Activated CD4-positive, alpha-beta memory T cell treated with anti-CD3 and anti-CD28 coated beads for 36 hours (primary cell): Measurements from ENCODE around the gene TMCC3. TPM values are rescaled to one million over a fixed set of nuclear protein-coding genes. Genes with fewer than 3 reads are reported as not detected.

Source experiments
- CTCF ChIA-PET: fragments of 350-600 bp; sonication (Branson Sonifier 250); formaldehyde crosslinking; loops from one replicate; lab custom pipeline; 2021; ENCODE audit warnings: antibody characterized with exemption, inconsistent platforms; lab: Charles Lee
- POLR2A ChIA-PET: fragments of 350-600 bp; sonication (Branson Sonifier 250); formaldehyde crosslinking; loops from one replicate; lab custom pipeline; 2021; ENCODE audit warnings: antibody characterized with exemption; lab: Charles Lee
- DNase-seq: peaks from one replicate; pipeline ENCODE4 v3.0.0-alpha.2; 2020
- H3K27ac Mint-ChIP-seq: one replicate; pipeline ENCODE4 v1.8.0; 2021; ENCODE audit warnings: mixed read lengths
- H3K27me3 Mint-ChIP-seq: one replicate; pipeline ENCODE4 v1.8.0; 2021; ENCODE audit warnings: mixed read lengths
- H3K36me3 Mint-ChIP-seq: one replicate; pipeline ENCODE4 v1.8.0; 2021; ENCODE audit warnings: mixed read lengths
- H3K4me1 Mint-ChIP-seq: one replicate; pipeline ENCODE4 v1.8.0; 2021; ENCODE audit warnings: low read depth, mixed read lengths
- H3K4me3 Mint-ChIP-seq: one replicate; pipeline ENCODE4 v1.8.0; 2021; ENCODE audit warnings: mild to moderate bottlenecking, mixed read lengths
- H3K9me3 Mint-ChIP-seq: one replicate; pipeline ENCODE4 v1.8.0; 2021; ENCODE audit warnings: mixed read lengths
- intact Hi-C: fragments of 100-400 bp; cut with micrococcal nuclease; formaldehyde crosslinking; loops from one replicate; pipeline ENCODE4 v1.15.1; 2023
- total RNA-seq, 2 experiments: library from RNA; stranded (reverse); gene quantifications; one replicate each; pipeline ENCODE4 v1.2.3, GENCODE V29; 2021

Gene TMCC3
- total RNA-seq, 2 experiments from 2014 or later: 0.36 to 0.43 TPM

DNA sequence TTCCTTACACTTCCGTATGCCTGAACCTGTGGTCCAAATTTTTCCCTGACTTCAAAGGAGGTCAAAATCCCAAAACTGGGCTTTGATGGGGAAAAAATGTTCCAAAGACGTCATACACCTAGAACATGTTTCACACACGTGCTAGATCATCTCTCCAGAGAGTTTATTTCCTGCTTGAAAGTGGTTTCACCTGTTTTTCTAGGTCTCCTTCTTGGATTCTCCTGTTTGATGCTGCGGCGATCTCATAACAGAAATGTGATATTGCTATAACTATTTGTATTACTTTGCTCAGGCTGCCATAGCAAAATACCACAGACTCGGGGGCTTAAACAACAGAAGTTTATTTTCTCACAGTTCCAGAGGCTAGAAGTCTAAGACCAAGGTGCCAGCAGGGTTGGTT is 19.7 kb upstream of the TMCC3 start:
- Mint-ChIP-seq H3K9me3 (no peaks in the 10 kb centered on the region), H3K4me3 (no peak overlapping the region), H3K27ac (no peak overlapping the region), H3K36me3 (no peaks in the 10 kb centered on the region), H3K27me3 (peaks cover 9% of the 10 kb centered on the region), H3K4me1 (no peaks in the 10 kb centered on the region)
- no peak for DNase-seq
- POLR2A ChIA-PET: no interaction called here
- CTCF ChIA-PET: no interaction called here
- intact Hi-C loops: no loop called here

DNA sequence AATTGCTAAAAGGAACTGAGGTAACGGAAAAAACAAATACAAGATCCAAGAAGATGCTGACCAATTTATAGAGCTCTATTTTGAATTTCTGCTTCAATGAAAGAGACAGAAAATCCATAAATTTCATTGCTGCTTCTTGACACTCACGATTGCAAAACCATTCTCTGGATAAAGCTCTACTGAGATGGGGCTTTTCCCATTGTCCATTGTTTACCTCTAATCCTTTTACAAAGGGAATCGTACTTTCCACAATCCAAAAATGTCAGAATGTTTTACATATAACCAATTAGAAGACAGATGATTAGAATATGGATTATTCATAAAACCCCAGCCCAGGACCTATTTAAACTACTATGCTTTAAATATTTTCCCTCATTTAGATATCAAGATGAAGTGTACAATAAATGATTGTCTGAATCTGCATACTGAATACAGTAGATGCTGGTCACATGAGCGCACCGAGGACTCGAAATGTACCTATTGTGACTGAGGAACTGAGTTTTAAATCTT is 16.7 kb upstream of the TMCC3 start:
- Mint-ChIP-seq H3K9me3 (no peaks in the 10 kb centered on the region), H3K27me3 (peaks cover 5% of the 10 kb centered on the region), H3K4me1 (no peaks in the 10 kb centered on the region), H3K36me3 (no peaks in the 10 kb centered on the region), H3K27ac (no peak overlapping the region), H3K4me3 (no peak overlapping the region)
- POLR2A ChIA-PET: no interaction called here
- DNase-seq: no peak
- CTCF ChIA-PET: interaction anchor here (0.9 kb wide), 1 partner anchor 313 kb away, joined by 4 read pairs; no protein-coding TSS in a partner anchor
- intact Hi-C loops: no loop called here

DNA sequence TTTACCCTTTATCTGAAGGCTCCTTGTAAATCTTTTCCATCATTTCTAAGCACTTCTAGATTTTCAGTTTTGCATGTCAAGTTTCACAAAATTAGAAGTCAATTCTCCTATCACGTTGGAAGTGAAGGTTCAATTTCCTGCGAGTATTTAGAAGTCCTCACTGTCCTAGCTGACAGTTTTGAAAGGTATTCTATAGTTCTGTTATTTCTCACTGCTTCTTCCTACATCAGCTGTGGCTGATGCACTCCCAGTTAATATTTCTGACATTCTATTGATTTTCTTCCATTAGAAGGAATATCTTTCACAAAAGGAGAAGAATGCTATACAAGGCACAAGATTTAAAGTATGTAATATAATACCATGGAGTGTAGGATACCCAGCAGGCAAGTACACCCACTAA is 15.8 kb upstream of the TMCC3 start:
- H3K9me3 Mint-ChIP-seq: no peaks in the 10 kb centered on the region
- intact Hi-C loops: no loop called here
- DNase-seq: no peak

DNA sequence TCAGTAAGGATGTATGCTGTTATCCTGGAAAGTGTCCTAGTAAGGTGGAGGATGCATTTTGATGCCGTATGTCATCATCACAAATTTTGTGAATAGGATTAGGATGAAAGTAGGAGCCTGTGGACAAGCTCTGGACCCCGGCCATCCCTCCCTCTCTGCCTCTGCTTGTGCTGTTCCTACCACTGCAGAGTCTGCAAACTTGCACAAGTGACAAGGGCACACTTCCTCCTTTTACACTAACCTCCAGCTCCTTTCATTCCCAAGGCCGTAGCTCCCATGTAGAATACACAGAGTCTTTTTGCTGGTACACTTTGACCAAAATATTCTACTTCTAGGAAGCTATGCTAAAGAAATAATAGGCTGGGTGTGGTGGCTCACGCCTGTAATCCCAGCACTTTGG is 13.3 kb upstream of the TMCC3 start:
- Mint-ChIP-seq H3K4me3 (no peak overlapping the region), H3K27me3 (peaks cover 12% of the 10 kb centered on the region), H3K36me3 (no peaks in the 10 kb centered on the region), H3K9me3 (no peaks in the 10 kb centered on the region), H3K4me1 (no peaks in the 10 kb centered on the region), H3K27ac (no peak overlapping the region)
- DNase-seq: no peak
- intact Hi-C loops: no loop called here
- ChIA-PET CTCF (no interaction called here), POLR2A (no interaction called here)

More for the DNA sequence above, 15.8 kb upstream of the TMCC3 start:
- Mint-ChIP-seq H3K27me3 (peaks cover 7% of the 10 kb centered on the region), H3K4me3 (no peak overlapping the region), H3K27ac (no peak overlapping the region), H3K4me1 (no peaks in the 10 kb centered on the region), H3K36me3 (no peaks in the 10 kb centered on the region)
- CTCF ChIA-PET: no interaction called here
- POLR2A ChIA-PET: no interaction called here

DNA sequence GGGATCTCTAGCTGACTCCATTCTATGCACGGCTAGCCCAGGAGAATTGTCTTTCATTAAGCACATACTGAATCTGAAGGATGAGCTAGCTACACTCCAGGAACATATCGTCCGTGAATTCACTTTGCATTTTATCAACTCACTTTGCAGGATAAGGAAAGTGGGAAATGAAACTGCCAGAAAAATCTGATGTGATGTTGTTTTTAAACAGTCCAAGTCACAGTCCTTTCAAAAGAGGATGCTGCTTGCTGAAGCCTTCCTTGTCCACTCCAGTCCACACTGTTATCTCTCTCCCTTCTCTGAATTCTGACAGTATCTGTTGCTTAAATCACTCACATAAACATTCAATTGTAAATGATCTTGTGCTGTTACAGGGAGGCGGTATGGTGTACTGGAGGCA is 12.7 kb upstream of the TMCC3 start:
- no peaks in the 10 kb centered on the region for H3K36me3 Mint-ChIP-seq
- no peak overlapping the region for H3K27ac Mint-ChIP-seq
- H3K27me3 Mint-ChIP-seq: peaks cover 14% of the 10 kb centered on the region
- CTCF ChIA-PET: no interaction called here
- H3K4me3 Mint-ChIP-seq: no peak overlapping the region
- no peaks in the 10 kb centered on the region for H3K4me1 Mint-ChIP-seq
- H3K9me3 Mint-ChIP-seq: no peaks in the 10 kb centered on the region
- intact Hi-C loops: no loop called here
- POLR2A ChIA-PET: no interaction called here
- no peak for DNase-seq

DNA sequence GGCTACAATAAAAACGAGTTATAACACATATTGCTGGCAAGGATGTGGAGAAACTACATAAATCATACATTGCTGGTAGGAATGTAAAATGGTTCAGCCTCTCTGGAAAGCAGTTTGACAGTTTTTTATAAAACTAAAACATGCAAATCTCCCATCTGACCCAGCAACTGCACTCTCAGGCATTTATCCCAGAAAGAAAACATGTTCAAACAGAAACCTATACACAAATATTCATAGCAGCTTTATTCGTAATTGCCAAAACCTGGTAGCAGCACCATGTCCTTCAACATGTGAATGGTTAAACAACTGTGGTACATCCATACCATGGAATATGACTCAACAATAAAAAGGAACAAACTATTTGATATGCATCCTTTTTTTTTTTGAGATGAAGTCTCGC is 10.1 kb upstream of the TMCC3 start:
- Mint-ChIP-seq H3K9me3 (no peaks in the 10 kb centered on the region), H3K4me3 (no peak overlapping the region), H3K27me3 (peaks cover 17% of the 10 kb centered on the region), H3K27ac (no peak overlapping the region), H3K36me3 (no peaks in the 10 kb centered on the region), H3K4me1 (no peaks in the 10 kb centered on the region)
- no peak for DNase-seq
- ChIA-PET CTCF (no interaction called here), POLR2A (no interaction called here)
- intact Hi-C loops: no loop called here

DNA sequence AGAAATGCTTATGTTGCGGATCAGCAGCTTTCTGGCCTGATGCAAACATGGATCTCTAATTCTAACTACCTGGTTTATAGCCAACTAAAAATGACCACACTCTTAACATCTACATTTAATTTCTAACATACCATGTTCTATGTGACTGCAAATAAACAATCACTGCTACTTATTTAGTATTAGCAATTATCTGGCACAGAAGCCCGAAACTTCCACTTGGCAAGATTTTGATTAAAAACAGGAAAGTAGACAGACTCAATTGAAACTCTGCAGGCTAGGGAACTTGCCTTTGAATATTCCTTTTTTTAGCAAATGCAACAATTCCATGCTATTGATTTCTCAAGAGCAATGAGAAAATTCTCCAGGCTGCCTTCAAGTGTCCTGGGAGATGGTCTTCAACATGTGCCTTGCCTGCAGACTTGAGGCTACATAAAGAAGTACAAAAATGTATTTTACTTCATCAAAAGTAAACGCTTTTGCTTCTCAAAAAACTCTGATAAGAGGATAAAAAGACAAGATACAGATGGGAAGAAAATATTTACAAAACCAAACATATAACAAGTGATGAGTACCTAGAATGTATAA is 9.1 kb upstream of the TMCC3 start:
- H3K9me3 Mint-ChIP-seq: no peaks in the 10 kb centered on the region
- POLR2A ChIA-PET: no interaction called here
- no peaks in the 10 kb centered on the region for H3K36me3 Mint-ChIP-seq
- no peaks in the 10 kb centered on the region for H3K4me1 Mint-ChIP-seq
- intact Hi-C loops: no loop called here
- peaks cover 15% of the 10 kb centered on the region for H3K27me3 Mint-ChIP-seq
- H3K4me3 Mint-ChIP-seq: no peak overlapping the region
- no peak for DNase-seq
- no peak overlapping the region for H3K27ac Mint-ChIP-seq
- CTCF ChIA-PET: no interaction called here

DNA sequence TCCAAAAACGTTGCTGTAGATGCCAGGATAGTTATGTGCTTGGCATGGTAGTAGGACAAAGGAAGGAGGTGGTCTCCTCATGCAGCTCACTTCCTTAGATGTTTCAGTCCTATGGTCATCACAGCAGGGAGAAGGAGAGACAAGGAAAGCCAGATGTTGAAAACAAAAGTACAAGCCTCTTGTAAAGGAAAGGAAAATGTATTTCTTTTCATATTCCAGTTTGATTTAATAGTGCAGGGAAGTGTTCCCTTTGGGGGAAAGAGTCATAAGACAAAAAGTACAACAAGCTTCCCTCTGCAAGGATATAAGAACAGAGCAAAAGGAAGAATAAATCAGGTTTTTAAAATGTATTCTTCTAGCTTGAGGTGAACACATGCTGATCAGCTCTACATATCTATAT is 8.6 kb upstream of the TMCC3 start:
- intact Hi-C loops: no loop called here
- Mint-ChIP-seq H3K36me3 (no peaks in the 10 kb centered on the region), H3K4me3 (no peak overlapping the region), H3K9me3 (no peaks in the 10 kb centered on the region), H3K4me1 (no peaks in the 10 kb centered on the region), H3K27ac (no peak overlapping the region), H3K27me3 (peaks cover 15% of the 10 kb centered on the region)
- no peak for DNase-seq
- CTCF ChIA-PET: no interaction called here
- POLR2A ChIA-PET: no interaction called here

DNA sequence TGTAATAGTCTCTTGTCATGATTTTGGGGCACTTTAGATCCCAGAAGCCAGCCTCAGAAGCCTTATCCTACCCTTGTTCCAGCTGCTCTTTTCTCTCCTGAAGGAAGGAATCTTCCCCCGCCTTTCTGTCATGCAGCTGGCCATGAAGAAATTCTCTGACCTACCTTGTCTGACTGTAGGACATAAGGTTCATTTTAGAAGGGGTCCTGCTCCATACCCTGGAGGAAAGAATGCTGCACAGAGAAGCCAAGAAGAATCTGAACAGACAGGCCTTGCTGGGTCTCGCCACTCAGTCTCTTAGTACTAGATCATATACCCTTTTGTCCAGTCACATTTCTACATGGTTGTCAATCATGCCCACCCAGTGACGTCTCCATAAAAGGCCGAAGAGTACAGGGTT is 6.2 kb upstream of the TMCC3 start:
- no peaks in the 10 kb centered on the region for H3K36me3 Mint-ChIP-seq
- no peak overlapping the region for H3K4me3 Mint-ChIP-seq
- H3K4me1 Mint-ChIP-seq: no peaks in the 10 kb centered on the region
- intact Hi-C loops: no loop called here
- no peaks in the 10 kb centered on the region for H3K9me3 Mint-ChIP-seq
- H3K27me3 Mint-ChIP-seq: peaks cover 23% of the 10 kb centered on the region
- ChIA-PET CTCF (no interaction called here), POLR2A (no interaction called here)
- no peak for DNase-seq
- H3K27ac Mint-ChIP-seq: no peak overlapping the region

DNA sequence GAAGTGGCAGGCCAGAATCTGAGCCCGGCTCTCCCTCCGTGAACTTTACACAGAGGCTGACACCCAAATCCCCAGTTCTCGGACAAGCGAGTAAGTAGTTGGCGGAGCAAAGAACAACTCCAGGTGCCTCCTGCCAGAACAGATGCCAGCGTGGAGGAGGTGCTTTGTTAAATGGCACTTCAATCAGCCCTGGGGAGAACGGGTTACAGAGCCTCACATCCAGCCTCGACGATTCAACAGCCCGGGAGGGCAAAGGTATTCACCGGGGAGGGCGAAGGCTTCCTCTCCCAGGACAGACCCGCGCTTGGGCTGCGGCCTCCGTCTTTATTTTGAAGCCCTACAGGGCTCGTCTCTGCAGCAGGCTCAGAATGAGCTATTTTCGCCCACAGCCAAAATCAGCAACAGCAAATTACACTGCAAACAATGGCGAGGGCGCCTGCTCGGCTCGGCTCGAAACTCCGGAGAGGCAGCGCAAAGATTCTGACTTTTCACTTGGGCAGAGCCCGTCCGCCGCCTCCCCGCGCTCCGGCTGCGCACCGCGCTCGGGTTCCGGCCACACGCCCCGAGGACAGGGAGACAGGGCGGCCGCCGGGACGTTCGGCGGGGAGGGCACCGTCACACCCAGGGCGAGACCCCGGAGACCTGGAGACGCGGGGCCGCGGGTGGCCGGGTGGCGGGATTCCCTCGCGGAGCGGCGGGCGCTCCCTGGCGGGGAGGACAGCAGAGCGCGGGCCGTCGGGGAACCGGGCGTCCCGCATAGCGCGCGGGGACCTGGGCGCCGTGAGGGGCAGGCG is 811 bp downstream of the TMCC3 start:
- no peak overlapping the region for H3K27ac Mint-ChIP-seq
- CTCF ChIA-PET: no interaction called here
- peaks cover 56% of the 10 kb centered on the region for H3K27me3 Mint-ChIP-seq
- H3K9me3 Mint-ChIP-seq: no peaks in the 10 kb centered on the region
- H3K36me3 Mint-ChIP-seq: no peaks in the 10 kb centered on the region
- POLR2A ChIA-PET: no interaction called here
- H3K4me1 Mint-ChIP-seq: peaks cover 13% of the 10 kb centered on the region
- intact Hi-C loops: loop anchor here (2.0 to 10.0 kb wide), 3 partner anchors 47 to 495 kb away; no protein-coding TSS in a partner anchor
- DNase-seq: peak; percentile 29
- H3K4me3 Mint-ChIP-seq: peak overlapping the region; percentile 65

DNA sequence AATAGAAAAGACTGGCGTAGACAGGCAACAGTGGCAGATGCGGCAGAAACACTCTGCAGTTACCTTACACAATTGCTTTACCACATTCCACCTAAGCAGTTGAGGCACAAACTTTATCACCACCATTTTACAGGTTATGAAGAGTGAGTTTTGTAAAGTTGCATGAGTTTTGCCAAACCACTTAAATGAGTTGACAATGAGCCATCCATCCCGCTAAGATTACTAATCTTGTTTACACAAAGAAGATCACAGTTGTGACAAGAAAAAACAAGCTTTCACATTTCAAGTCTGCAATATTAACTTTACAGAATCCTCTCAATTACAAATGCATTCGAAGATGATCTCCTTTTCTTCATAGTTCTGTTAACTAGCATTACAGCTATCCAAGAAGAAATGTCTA is 1.8 kb downstream of the TMCC3 start:
- ChIA-PET CTCF (no interaction called here), POLR2A (no interaction called here)
- H3K27ac Mint-ChIP-seq: no peak overlapping the region

DNA sequence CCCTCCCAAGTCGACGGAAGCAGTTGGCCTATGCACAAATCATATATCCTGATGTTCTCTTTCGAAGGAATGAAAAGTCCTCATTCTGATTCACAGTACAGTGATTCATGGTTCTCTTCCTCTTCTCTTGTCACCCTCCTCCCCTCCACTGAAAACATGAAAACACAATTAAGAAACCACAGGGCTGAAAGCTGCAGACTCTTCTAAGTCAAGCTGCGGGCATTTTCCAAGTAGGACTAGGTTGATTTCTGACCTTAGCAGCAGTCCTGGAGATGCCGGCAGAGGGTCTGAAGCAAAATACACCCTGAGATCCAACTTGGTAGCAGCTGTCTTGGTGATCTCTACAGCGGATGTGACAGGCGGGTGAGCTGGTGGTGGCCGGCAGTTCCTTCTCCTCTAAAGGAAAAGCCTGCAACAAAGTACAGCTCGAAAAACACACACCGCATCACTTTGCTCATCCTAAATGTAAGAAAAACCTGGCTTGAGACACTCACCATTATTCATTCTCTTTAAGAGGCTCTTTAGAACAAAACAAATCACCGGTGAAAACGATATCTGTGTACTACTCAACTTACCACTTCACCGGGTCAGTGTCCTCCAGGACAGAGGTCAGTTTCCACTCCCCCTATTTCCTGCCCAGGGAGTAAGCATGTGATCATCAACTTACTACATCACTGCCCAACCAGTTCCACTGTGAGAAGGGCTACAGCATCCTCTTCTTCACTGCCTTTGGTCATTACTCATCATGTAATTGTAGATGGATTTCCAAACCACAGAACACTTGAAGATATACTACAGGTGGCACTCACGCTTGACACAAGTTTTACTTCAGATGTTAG is 6.0 kb downstream of the TMCC3 start:
- Mint-ChIP-seq H3K36me3 (no peaks in the 10 kb centered on the region), H3K27ac (peak overlapping the region; percentile 65), H3K27me3 (peaks cover 48% of the 10 kb centered on the region), H3K9me3 (no peaks in the 10 kb centered on the region), H3K4me3 (no peak overlapping the region), H3K4me1 (peaks cover 37% of the 10 kb centered on the region)
- ChIA-PET CTCF (interaction anchor here (1.5 kb wide), 1 partner anchor 41 kb away, joined by 5 read pairs; no protein-coding TSS in a partner anchor), POLR2A (interaction anchor here (0.8 kb wide), 1 partner anchor 429 kb away, joined by 3 read pairs; the partner anchor contains the start of gene NR2C1)
- DNase-seq: peak; percentile 24
- intact Hi-C loops: loop anchor here (1.0 to 10.0 kb wide), 9 partner anchors 23 to 490 kb away; partner anchors contain the start of gene CEP83

More for the DNA sequence above, 1.8 kb downstream of the TMCC3 start:
- Mint-ChIP-seq H3K36me3 (no peaks in the 10 kb centered on the region), H3K4me3 (peak overlapping the region; percentile 65), H3K27me3 (peaks cover 56% of the 10 kb centered on the region), H3K4me1 (peaks cover 22% of the 10 kb centered on the region), H3K9me3 (no peaks in the 10 kb centered on the region)
- DNase-seq: no peak
- intact Hi-C loops: loop anchor here (2.0 to 10.0 kb wide), 3 partner anchors 46 to 494 kb away; no protein-coding TSS in a partner anchor
